Measurements from ENCODE around the gene OR2B3.

The OR2B3 gene

DNA sequence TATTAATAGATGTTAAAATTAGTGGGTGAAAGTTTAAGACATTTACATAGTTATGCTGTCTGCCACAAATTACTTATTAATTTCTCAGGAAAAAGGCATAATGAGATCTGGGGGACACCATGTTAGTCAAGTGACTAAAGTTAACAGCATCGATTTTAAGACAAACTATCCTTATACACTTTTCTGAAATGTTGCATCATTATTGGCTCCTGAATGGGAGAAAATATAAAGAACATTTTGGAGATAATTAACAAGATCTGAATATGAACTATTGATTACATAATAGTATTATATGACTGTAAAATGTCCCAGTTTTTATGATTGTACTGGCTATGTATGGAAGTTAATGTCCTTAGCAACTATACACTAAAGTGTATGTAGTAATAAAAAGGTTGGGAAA, 7.9 kb downstream of the OR2B3 start:
- TF ChIP-seq, protein P1, sequence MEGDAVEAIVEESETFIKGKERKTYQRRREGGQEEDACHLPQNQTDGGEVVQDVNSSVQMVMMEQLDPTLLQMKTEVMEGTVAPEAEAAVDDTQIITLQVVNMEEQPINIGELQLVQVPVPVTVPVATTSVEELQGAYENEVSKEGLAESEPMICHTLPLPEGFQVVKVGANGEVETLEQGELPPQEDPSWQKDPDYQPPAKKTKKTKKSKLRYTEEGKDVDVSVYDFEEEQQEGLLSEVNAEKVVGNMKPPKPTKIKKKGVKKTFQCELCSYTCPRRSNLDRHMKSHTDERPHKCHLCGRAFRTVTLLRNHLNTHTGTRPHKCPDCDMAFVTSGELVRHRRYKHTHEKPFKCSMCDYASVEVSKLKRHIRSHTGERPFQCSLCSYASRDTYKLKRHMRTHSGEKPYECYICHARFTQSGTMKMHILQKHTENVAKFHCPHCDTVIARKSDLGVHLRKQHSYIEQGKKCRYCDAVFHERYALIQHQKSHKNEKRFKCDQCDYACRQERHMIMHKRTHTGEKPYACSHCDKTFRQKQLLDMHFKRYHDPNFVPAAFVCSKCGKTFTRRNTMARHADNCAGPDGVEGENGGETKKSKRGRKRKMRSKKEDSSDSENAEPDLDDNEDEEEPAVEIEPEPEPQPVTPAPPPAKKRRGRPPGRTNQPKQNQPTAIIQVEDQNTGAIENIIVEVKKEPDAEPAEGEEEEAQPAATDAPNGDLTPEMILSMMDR (IDR thresholded peaks at IDR 0.05), result no peak
- Mint-ChIP-seq H3K27me3 (ENCODE audit: low read depth, poor library complexity) (peaks cover 18% of the 10 kb centered on the region), H3K4me1 (no peaks in the 10 kb centered on the region), H3K27ac (no peak overlapping the region), H3K36me3 (ENCODE audit: low read depth) (no peaks in the 10 kb centered on the region), H3K4me3 (no peak overlapping the region), H3K9me3 (no peaks in the 10 kb centered on the region)
- no peak for DNase-seq

DNA sequence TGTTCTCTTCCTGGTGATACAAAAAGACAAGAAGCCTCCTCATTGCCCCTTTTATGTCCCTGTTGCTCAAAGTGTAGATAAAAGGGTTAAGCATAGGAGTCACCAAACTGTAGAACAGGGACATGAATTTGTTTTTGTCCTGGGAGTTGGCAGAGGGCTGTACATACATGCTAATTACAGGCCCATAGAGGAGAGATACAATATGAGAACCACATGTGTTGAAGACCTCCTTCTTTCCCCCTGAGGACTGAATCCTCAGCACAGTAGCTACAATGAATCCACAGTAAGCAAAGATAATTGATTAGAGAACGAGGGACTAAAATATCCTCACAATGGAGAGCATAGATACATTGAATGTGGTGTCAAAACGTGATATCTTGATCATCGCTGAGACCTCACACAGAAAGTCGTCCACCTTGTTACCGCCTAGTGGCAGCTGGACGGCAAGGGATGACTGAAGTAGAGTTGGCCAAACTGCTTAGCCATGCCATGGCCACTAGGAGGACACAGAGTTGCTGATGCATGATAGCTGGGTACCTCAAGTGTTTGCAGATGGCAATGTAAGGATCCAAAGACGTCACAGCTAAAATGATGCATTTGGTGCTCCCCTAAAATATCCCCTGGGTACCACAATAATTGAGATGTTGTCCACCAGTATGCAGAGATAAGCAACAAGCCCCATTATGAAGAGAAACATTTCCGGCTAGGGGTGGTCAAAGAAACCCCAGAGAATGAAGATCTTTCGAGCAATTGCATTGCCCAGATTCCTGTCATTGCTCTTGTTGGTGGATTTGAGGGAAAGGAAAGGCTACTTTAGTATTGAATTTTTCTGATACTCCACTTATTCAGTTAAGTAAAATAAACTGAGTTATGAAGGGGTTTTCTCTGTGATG, 15.0 kb downstream of the OR2B3 start:
- peaks cover 17% of the 10 kb centered on the region for H3K9me3 Mint-ChIP-seq
- peak; percentile 38 for DNase-seq
- TF ChIP-seq, protein P1 (IDR thresholded peaks at IDR 0.05), result peak; percentile 82
- H3K27me3 Mint-ChIP-seq (ENCODE audit: low read depth, poor library complexity), result peaks cover 19% of the 10 kb centered on the region
- no peak overlapping the region for H3K27ac Mint-ChIP-seq
- no peaks in the 10 kb centered on the region for H3K36me3 Mint-ChIP-seq (ENCODE audit: low read depth)
- H3K4me3 Mint-ChIP-seq, result no peak overlapping the region
- H3K4me1 Mint-ChIP-seq, result no peaks in the 10 kb centered on the region

DNA sequence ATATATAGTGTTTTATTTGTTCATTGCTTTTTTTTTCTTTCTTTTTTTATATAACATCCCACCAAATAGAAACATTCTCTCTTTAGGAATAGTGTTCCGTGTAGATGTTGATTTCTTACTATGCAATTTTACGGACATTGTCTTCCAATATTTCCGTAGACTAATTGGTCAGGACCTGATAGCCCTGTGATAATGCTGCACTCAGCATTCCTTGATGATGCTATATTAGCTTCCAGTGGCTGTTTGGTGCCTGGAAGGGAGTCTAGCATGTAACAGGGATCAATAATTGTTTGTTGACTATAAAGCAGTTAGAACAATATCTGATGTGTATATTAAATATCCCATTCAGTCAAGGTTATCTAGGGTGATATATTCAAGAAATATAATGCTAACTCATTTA, 35.4 kb downstream of the OR2B3 start:
- no peak for DNase-seq
- peaks cover 23% of the 10 kb centered on the region for H3K27me3 Mint-ChIP-seq (ENCODE audit: low read depth, poor library complexity)

DNA sequence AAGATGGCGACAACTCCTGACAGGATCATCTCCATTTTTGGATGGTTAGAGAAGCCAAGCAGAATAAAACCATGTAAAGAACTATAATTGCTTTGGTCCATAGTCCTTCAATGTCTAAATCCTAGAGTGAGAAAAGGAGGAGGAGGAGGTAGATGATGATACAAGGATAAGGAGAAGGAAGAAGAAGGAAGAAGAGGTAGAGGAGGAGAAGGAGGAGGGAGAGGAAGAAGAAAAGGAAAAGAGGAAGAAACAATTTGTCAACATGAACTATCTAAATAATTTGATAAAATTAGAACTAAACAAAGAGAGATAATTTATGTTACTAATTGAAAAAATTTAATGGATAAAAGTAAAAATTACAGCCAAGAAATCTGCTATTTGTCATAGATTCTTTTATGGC, 42.0 kb downstream of the OR2B3 start, which contains the start of gene OR2W1:
Gene OR2W1 (minus strand): TSS at position 101 of the 400 bp plus-strand sequence. CDS start 0 bp downstream, at position 101.
- DNase-seq, result no peak
- Mint-ChIP-seq H3K27ac (no peak within 1 kb of the TSS), H3K9me3 (no peaks in the 10 kb centered on the region), H3K4me1 (no peaks in the 10 kb centered on the region), H3K36me3 (ENCODE audit: low read depth) (no peaks in the 10 kb centered on the region), H3K27me3 (ENCODE audit: low read depth, poor library complexity) (peaks cover 22% of the 10 kb centered on the region), H3K4me3 (no peak within 1 kb of the TSS)
- TF ChIP-seq, protein P1 (IDR thresholded peaks at IDR 0.05), result no peak

More for the DNA sequence above, 35.4 kb downstream of the OR2B3 start:
- Mint-ChIP-seq H3K4me3 (no peak overlapping the region), H3K9me3 (peaks cover 12% of the 10 kb centered on the region), H3K4me1 (no peaks in the 10 kb centered on the region), H3K36me3 (ENCODE audit: low read depth) (no peaks in the 10 kb centered on the region), H3K27ac (no peak overlapping the region)
- TF ChIP-seq, protein P1 (IDR thresholded peaks at IDR 0.05), result no peak

Measured in nephron progenitor cell (in vitro differentiated cells).